Skin of body (tissue), 2 donors: ENCODE measurements around the gene CCNE1. TPM values are rescaled to one million over a fixed set of nuclear protein-coding genes. Genes with fewer than 3 reads are reported as not detected.

ENCODE experiments used
- DNase-seq: peaks from one replicate; lab custom pipeline; 2025; lab: John Stamatoyannopoulos, UW
- total RNA-seq: library from RNA; depleted of rRNA; stranded (reverse); fragments of >200 nt; gene quantifications from one replicate; pipeline ENCODE4 v1.2.3, GENCODE V29; 2014

CCNE1 gene
- total RNA-seq, 1 donor from 2014 or later: 5.8 TPM

DNA sequence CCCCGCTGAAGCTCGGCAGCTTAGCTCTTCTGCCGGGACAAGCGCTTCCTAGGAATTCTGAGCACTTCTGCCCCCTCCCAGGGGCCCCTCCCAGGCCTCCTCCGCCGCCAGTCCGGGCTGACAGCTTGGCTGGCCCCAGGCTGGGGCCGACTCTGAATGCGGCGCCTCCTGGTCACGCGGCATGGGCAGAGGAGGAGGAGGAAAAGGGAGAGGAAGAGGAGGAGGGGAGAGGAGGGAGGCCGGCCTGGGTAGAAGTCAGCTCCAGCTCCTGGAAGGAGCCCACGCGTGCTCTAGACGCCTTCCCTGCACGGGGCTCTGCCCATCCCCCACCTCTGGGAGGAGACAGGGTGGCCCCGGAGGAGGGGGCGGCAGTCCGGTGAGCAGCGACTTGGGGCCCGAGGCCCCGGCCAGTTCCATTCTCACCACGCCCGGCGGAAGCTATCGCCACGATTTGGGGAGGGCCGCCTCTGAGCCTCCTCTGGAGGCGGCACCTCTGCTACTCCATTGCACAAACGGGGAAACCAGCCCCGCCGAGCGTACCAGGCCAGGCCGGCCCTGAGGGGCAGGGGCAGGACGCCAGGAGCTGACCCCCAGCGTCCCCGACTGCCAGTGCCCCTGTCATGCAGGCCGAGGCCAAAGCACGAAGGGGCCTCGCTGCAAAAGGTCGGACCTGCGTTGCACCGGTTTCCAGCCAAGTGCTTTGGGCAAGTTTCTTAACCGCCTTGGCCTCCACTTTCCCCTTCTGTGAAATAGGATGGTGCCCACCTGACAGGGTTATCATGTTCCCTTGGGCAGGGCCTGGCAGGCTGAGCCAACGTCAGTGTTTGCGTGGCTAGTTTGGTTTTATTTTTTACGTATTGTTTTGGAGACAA, 31.6 kb downstream of the CCNE1 start:
- DNase-seq: peak; percentile 12

DNA sequence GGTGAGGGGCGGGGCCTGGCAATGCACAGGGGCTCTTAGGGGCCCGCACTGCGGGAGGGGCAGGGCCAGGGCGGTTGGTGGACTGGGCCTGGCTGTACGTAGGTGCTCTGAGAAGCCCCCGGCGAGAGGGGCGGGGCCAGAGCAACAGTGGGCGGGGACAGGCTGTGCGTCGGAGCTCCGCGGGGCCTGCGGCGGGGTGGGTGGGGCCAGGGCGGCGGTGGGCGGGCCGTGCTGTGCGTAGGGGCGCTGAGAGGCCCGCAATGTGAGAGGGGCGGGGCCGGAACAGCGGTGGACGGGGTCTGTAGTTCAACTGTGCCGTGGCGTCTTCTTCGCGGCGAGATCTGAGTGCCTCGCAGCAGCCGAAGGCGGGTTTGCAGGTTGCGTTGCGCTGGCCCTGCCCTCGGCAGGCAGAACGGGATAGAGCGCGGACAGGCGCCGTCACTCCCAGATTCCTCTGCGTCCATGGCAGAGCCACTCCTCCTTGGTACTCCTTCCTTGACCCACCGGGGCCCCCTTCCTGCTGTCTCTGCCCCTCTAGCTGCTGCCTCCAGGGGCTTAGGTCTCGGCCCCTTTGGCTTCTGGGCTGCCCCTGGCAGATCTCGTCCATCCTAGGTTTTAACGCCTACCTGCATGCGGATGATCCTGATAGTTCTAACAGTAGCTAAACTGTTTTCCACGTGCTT, 33.2 kb downstream of the CCNE1 start:
- DNase-seq: peak; percentile 84

DNA sequence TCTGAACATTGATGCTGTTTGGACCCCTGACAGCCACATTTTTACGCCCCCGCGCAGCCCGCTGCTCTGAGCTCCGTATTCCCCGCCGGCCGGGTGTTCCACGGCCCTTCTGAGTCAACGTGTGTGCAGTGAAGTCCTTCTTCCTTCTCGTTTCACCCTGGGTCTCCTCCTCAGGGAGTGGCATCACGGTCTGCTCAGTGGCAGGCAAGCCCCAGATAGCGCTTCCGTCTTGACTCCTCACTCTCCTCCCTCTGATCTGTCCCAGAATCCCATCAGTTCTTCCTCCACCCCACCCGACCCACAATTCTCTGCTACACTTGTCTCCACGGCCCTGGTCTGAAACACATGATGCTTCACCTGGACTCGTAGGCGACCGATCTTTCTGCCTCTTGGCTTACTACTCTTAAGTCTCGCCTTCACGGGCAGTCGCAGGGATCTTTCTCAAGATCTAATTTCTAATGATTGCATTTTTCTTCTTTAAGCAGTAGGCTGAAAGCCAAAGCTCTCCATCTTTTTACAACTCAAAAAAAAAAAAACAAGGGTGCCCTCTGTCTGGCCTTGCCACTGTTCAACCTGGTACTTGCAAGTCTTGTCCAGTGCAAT, 33.9 kb downstream of the CCNE1 start:
- peak; percentile 27 for DNase-seq

DNA sequence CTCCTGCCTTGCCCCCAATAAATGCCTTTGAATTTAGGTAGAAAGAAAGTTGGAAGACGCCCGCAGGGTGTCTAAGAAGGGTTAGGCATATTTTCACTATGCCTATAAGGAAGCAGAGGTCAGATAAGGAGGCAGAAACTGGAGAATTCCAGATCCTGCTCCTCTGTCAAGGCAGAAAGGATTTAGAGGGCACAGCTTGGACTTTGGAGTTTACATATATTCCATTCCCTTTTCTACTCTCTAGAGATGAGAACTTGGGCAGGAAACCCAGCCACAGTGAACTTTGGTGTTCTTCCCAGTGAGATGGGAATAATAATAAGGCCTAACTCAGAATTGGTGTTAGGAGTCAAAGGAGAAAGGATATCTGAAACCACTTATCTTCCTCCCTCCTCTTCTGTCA, 37.4 kb downstream of the CCNE1 start:
- DNase-seq: no peak

DNA sequence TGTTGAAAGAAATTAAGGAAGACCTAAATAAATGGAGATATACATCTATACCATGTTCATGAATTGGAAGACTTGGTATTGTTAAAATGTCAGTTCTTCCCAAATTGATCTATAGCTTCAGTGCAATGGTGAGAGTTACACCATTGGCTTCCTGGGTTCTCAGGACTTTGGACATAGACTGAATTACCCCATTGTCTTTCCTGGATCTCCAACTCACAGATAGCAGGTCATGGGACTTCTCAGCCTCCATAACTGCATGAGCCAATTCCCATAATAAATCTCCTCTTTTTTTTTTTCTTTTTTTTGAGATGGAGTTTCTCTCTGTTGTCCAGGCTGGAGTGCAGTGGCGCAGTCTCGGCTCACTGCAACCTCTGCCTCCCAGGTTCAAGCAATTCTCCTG, 38.7 kb downstream of the CCNE1 start:
- DNase-seq: no peak

DNA sequence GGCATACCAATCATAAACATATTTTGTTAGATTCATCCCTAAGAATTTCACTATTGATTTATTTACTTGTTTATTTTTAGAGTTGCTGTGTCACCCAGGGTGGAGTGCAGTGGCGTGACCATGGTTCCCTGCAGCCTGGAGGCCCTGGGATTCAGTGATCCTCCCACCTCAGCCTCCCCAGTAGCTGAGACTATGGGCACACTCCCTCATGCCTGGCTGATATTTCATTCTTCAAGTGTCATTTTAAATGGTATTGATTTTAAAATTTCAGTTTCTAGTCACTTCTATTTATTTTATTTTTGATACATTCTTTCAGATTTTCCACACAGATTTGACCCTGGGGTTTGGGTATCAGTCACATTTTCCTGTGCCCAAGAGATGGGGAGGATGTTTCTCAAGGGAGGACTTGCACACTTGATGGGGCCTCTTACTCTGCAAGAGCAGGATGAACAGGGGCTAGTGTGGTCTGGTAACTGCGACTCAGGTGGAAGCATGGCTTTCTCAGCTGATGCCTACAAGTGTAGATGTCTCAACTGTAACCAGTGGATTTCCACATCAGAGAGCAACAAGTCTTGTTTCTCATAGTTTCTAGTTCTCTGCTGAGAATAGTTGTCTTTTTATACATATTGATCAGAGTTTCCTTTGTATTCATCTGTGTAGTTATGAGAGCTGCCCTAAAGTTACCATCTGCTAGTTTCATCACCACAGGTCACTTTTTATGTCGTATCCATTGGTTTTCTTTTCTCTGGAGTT, 40.2 kb downstream of the CCNE1 start:
- no peak for DNase-seq

DNA sequence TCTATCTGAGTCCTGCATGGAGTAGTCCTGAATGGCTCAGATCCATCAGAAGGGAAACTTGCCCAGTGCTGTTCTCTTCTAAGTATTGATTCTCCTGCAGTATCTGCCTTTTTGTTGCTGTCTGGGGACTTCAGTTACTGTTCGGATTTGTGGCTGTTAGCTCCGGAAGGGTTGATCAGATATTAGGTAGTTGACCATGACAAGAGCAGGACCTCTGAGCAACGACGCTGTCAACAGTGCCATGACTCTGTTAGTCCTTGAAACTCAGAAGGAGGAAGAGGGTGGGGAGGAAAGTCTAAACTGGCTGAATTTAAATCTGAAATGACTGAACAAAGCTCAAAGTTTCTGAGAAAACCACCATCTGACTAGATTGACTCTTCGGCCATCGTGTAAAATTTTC, 42.2 kb downstream of the CCNE1 start:
- DNase-seq: no peak

DNA sequence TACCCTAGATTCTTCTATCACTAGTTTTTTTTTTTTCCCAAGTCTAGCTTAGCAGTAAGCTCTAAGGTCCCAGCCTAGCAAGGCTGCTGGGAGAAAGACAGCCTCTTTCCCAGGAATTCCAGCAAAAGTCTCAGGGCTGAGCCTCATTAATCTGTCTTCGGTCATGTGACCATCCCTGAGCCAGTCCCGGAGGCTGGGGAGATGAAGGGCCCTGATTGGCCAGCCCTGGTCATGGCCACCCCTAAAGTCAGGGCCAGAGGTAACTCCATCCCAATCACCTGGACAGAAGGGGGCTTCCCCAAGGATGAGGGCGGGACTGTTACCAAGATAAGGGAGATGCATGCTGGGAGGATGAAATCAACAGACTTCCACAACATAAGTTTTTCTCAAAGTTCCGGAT, 43.3 kb downstream of the CCNE1 start:
- DNase-seq: no peak

DNA sequence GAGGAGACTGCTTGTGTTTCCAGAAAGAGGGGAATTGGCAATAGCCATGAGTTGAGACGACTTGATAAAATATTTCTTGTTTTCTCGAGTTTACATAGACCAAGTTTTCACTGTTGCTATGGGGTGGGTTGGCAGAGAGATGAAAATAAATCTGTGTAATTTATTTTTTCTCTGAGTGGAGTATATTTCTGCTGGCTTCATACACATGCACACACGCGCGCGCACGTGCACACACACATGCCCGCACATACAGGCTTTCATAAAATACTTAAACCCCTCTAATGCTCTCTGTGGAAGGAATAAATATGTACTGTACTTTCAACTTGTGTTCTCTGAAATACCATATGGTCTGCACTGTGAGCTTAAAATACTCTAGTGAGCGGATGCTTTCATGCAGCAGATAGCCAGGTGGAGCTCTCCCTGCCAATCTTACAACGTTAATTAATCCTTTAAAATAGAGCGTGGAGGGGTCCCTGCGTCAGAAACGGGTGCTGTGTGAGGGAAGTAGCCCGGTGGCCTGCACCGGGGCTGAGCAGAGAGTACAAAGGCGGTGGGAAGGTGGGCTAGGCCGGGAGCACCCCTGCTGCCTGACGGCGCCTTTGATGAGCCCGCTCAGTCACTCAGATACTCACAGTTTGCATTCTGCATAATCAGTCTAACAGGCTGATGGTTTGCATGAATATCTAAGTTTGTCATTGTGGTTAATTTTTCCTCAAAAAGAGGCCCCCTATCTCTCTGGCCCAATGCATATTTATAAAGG, 44.1 kb downstream of the CCNE1 start:
- DNase-seq: no peak

DNA sequence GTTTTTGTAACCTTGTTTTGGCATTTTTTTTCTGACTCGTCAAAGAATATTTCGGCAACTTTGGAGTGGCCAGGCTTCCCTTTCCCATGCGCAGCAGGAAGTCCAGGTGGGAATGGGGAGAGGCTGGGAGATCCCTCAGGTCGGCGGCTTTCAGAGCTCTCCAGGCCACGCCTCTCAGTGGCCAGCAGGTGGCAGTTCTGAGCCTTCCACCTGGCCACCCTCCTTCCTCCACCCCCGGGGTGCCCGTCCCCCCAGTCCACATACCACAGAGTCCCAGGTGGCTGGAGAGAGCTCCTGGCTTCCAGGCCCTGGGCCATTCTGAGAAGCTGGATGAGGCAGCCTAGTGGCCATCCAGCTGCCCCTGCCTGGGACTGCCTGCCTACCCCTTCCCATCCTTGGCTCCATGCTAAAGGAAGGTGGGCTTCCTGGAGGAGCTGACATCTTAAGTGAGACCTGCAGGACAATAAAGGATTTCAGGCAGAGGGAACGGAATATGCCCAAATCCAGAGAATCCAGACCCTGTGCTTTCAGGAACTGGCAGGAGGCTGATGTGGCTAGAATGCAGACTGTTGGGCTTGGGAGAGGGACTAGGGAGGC, 46.3 kb downstream of the CCNE1 start:
- no peak for DNase-seq

DNA sequence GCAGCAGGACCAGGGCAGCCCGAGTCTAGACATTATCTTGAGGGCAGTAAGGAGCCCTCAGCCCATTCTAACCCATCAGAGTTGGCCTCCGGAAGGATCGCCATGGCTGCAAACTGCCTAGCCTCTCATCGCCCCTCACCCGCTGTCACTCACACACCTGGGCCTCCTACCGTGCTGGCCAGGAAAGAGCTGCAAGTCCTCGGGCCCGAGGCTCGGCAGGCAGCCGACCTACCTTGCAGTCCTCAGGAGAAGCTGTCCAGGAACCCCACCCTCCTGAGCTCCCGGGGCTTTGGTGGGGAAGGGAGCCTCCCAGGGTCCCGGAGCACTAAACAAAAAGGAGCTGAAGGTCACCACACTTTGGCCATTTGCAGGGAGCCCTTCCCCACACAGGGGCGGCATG, 46.8 kb downstream of the CCNE1 start:
- DNase-seq: no peak

DNA sequence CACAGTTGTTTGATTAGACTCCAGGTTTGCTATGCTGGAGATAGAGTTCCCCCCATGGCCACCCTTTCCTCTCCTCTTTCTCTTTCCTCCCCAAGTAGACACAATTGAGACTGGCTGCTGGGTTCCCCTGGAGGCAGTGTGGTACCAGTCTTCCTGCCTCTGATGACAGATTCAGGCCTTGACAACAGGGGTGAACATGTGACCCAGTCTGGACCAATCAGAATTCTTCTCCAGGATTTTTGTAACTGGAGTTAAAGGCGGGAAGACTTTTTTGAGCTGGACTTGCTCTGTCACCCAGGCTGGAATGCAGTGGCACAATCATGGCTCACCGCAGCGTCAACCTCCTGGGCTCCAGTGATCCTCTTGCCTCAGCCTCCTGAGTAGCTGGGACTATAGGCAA, 48.7 kb downstream of the CCNE1 start:
- no peak for DNase-seq

DNA sequence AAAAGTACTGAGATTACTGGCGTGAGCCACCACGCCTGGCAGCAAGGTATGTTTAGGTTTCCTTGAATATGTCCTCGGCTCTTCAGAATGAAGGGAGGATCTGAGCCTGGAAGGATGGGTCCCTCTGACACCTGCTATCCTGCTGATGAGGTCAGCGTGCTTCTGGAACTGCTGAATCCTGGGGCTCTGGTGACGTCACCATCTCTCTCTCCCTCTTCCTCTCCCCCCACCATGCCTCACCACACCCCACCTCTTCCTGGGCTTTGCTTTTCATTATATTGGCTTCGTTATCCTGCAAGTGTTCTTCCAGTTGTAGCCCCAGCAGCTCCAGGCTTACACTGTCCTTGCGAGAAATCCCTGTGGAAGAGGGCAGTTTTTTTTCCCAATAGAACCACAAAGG, 49.8 kb downstream of the CCNE1 start:
- DNase-seq: no peak

DNA sequence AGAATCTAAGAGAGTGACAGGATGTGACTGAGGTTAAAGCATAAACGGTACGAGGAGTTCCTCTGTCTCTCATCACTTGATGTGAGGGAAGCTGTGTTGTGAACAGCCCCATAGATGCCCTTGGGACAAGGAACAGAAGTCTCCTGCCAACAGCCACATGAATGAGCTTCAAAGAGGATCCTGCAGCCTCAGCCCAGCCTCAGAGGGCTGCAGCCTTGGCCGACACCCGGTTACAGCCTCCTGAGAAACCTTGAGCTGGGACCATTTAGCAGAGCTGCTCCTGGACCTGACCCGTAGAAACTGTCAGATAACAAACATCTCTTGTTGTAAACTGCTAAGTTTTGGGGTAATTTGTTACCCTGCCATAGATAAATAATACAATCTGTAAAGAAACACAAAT, 54.2 kb downstream of the CCNE1 start:
- no peak for DNase-seq

DNA sequence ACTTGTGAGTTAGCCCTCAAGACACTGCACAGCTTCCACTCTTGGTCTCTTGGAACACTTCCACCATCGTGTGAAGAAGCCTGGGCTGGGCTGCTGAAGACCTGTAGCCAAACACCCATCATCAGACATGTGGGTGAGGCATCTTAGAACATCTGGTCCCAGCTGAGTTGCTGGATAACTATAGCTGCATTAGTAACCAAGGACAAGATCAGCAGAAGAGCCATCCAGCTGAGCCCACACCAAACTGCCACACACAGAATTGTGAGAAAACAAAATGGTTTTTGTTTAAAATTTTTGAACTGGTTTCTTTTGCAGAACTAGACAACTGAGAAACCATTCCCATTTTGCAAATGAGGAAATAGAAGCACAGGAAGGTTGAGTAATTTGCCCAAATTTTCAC, 56.2 kb downstream of the CCNE1 start:
- no peak for DNase-seq

DNA sequence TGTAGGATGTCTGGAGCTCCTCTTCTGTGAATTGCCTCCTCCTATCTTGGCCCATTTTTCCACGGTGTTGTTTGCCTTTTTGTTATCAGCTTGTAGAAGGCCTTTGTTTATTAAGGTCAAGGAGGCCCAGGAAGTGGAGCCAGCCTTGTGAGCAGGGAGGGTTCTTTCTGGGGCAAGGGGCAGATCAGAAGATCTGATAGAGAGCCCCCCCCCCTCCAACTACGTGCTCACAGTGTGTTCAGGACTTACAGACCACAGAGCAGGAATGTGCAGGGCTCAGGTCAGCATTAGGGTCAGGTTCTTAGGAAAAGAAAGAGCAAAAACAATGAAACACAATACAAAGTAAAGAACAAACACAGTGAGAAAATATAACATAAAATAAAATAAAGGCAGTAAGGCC, 59.4 kb downstream of the CCNE1 start:
- no peak for DNase-seq

DNA sequence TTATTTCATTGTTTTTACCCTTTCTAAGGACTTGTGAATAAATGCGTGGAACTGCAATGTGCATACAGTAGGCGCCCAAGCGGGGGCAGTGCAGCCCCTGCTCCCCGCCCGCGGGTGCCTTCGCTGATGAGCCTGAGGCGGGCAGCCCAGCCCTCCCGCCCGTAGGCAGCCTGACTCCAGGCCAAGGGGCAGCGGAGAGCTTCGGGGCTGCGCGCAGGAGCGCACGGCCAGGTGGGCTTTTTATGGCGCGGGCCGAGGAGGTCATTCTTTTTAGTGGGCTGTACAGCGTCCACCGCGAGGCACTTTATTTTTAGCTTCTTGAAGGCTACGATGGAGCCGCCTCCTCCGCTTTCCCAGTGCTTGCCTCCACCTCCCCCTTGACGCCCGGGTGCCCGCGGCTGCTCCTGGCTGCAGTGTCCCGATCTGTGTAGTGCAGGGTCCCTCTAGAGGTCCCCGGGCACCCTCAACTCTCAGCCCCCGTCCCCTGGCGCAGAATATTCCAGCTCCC, 60.5 kb downstream of the CCNE1 start:
- no peak for DNase-seq

DNA sequence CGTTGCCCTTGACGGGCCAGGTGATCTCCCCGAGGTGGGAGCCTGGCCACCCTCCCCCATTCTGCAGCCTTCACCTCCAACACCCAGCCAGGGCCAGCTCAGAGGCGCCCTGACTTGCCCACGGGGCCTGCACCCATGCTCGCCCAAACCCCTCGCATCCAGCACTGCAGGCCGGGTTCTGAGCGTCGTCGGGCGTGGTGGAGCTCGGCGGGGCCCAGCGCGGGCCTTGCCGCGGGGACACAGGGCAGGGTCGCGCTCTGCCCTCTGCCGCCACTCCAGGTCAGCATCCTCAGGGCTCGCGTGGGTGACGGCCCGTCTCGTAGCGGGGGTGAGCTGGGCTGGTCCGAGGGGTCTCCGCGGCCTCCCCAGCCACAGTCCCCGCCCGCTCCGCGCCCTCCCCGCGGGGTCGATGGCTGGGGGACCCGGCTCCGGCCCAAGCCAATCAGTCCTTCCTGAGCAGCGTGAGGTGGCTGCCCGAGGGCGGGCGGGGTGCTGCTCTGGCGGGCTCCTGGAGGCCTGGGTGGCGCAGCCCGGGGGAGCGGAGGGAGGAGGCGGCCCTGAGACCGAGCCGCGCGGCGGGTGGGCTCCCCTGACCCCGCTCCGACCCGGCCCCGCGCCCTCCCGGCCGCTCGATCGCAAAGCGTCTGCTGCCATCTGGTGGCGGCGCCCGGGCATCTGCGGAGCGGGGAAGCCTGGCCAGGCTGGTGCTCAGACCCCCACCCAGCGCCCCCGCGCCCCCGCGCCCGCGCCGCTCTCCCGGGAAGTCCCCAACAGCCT, 61.4 kb downstream of the CCNE1 start:
- peak; percentile 7 for DNase-seq
